ENCODE data around the gene SAP130. TPM values are rescaled to one million over a fixed set of nuclear protein-coding genes. Genes with fewer than 3 reads are reported as not detected.

The SAP130 gene
- total and polyA plus RNA-seq, 2 of the 8 experiments (the other 6 are each of a cell fraction or from before 2014, with no cell fraction given): 51.4 to 54.3 TPM

- no peak for TF ChIP-seq GTF2F1 (IDR thresholded peaks at IDR 0.05; ENCODE audit: borderline replicate concordance, low read depth, low read length)
Observed at GRCh38 chr2:128017561-128017960, 10.3 kb downstream of the SAP130 start (continued).

Measured in H1 (cell line).